Stimulated activated CD8-positive, alpha-beta memory T cell treated with anti-CD3 and anti-CD28 coated beads, Interleukin-15, amount 100 ng/mL, for 1 hour (primary cell): ENCODE measurements around the gene BOD1L2.

Source experiments
- DNase-seq: peaks from one replicate; pipeline ENCODE4 v3.0.0-alpha.2; 2020; ENCODE audit warnings: low read depth

Gene BOD1L2

GRCh38 chr18:57146956-57147636, at the start of gene BOD1L2:
Gene BOD1L2 (plus strand): TSS chr18:57147087. CDS start chr18:57147313, 226 bp downstream.
- no peak for DNase-seq

DNA sequence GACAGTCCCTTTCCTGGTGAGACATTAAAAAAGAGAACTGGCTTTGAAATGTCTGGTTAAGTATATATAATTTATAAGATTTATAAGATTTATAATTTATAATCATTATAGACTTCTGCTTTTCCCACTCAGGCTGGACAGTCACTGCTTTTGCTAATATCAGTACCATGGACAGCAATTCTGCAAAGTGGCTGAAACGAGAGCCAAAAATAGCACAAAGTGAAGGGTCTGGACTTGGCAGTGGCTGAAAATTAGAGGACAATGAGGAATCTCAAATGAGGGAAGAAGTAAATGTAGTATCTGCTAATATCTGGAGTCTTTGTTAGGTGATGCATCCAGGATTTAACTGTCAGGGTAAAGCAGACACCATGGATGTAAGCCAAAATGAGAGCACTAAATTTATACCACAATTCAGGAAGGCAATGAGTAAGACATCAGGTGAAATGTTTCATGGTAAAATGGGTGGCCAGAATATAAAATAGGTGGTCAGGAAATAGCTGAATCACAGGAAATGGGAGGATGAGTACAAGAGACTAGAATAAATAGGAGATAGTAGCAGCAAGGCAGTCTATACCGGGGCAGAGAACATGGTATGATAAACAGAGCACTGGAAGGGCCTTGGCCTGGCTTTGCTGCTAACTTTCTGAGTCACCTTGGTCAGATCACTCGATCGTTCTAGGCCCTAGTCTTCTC, 39.6 kb upstream of the BOD1L2 start:
- DNase-seq, result no peak

- DNase-seq, result no peak
Measured at GRCh38 chr18:57110290-57110689, 36.6 kb upstream of the BOD1L2 start.

DNA sequence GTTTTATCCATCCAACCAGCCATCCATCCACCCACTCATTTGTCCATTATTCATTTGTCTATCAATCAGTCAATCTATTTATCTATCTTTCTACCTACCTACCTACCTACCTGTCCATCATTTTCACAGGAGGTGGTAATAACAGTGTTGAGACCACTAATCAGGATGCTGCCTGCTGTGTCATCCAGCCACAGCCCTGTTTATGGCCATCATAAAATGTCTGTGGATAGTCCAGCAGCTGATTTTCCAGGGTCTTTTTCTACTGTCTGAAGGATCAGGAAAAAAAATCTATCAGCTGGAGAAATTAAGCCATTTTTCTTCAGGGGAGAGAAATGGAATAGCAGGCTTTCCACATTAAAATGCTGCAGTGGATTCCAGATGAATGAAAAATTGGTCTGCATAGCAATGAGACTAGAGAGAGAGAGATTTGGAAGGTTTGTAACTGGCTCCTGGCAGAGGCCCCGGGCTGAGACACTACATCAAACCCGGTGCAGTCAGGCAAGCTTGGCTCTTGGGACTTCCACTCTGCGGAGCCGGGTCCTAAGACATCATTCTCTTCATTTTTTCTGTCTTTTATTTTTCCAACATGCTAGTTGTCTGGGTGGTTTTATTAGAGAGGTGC, 33.0 kb upstream of the BOD1L2 start:
- DNase-seq, result no peak

DNA sequence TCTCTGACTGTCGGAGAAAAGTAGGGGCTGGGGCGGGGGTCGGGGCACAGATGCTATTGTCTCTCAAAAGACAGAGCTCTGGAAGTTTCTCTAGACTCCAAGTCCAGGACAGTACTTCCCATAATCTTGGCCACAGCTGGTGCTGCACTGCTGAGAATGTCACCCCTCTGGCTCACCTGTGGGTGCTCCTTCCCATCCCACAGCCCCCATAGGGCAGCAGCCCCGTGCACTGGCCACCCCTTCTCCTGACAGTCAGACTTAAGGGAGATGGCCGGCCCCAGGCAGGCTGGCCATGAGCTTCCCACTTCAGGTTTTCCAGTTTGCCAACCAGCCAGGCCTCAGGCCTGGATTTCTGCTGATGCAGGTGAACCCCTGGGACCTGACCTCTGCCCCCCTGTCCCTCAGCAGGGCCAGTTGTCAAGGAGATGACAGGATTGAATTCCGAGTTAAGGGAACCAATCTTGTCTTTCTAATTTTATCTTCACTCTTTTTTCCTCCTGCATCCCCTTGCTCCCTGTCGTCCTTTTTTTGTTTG, 30.2 kb upstream of the BOD1L2 start:
- no peak for DNase-seq

- DNase-seq, result no peak
Measured at GRCh38 chr18:57121542-57122112, 25.3 kb upstream of the BOD1L2 start.

- DNase-seq, result no peak
Measured at GRCh38 chr18:57122936-57123510, 23.9 kb upstream of the BOD1L2 start.

- DNase-seq, result no peak
Measured at GRCh38 chr18:57125627-57126026, 21.3 kb upstream of the BOD1L2 start.

- no peak for DNase-seq
Measured at GRCh38 chr18:57128220-57128932, 18.5 kb upstream of the BOD1L2 start.

DNA sequence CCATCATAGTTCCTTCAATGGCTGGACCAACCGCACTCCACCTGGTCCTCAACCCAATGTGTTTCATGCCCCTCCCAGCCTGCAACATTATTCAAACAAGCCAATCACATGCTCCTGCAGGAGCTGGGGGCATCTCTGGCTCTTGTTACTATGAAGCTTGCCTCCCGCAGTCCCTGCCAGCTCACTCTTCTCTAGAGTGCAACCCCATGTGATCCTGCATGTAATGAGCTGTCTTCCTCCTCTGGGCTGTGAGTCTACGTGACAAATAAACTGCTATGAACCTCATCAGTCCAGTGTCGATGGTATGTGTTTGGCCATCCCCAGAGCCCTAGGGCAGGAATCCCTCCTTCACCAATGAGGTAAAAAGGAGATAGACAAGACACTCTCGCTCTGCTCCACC, 15.8 kb upstream of the BOD1L2 start:
- DNase-seq, result no peak

DNA sequence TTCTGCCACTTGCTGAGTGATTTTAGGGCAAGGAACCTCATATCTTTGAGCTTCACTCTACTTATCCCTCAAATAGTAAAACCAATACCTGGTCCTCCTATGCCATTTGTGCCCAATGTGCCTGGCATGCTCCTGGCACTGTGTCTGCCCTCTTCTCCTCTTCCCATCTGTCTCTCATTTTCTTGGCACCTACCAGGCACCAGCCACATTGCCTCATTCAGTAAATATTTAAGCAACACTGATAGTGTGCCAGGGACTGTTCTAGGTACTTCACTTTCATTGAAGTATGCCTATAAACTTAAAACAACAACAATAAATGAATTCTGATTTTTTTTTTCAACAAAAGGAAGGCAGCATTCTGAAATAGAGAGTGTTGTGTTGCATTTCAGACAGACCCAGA, 15.1 kb upstream of the BOD1L2 start:
- no peak for DNase-seq

DNA sequence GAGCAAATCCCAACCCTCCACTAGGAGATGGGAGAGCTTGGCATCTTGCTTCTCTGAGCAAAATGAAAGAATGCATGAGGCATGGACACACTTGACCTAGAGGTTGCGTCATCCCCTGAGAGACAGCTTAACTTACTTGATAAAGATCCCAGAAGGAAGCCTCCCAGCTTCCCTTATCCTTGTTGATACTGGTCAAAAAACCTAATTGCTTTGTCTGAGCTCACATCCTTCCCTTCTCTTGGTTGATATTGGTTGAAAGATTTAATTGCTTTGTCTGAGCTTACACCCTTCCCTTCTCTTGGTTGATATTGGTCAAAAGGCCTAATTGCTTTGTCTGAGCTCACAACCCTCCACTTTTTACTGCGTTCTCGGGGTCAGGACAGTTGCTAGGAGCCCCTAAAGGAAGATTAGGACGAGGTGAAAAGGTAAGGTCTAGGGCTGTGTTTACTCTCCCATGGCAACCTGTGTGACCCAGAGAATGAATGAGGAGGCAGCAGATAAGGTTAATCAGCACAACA, 12.2 kb upstream of the BOD1L2 start:
- no peak for DNase-seq

DNA sequence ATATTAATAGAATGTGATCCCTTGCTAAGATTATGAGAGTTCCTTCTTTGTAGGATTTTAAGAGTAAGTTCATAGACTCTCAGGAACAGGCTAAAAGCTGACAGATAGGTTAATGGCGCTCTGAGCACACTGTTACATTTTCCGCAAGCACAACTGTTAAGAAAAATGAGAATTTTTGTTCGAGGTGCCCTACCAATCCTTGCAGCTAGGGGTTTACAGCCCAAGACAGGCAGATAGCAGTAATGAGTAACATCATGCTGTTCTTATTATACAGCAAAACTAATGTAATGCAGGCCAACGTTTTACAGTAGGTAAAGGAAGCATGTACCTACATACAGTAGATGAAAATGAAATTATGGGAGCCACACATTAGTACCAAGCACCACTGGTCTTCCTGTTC, 11.2 kb upstream of the BOD1L2 start:
- no peak for DNase-seq

GRCh38 chr18:57137847-57138246, 9.0 kb upstream of the BOD1L2 start:
- no peak for DNase-seq

GRCh38 chr18:57141208-57142129, 5.4 kb upstream of the BOD1L2 start:
- no peak for DNase-seq

DNA sequence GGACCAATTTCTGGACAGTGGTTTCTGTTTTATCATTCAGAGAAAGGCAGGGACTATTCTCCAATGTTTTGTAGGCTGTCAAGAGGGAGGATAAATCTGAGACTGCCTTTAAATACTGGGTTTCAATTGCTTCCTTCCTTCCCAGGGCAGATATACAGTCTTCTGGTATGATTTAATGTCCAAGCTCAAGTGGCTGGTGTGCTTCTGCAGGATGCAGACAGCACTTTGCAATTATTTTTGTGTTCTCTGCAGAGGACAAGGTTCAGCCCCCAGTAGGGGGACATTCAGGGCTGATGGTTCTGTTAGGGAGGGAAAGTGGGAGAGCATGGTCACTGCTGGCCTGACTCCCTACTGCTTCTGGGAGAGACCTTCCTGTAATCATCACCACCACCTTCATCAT, 4.6 kb upstream of the BOD1L2 start:
- DNase-seq, result no peak

DNA sequence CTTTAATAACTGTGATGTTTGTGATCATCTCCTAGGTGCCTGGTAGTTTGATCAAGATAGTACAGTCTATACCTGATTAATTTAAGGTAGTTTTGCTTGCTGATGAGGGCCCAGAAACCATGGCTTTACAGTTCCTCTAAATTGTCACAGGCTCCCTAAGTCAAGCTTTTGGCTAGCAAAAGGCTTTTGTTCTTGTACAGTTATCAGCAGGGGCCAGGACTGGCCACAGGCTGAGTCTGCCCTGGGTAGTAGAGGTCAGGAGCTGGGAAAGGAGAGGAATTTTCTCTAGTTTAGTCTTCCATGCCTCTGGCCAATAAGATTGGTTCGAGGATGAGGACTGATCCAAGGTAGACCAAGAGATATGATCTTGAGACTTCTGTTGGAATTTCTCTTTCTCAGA, 3.6 kb upstream of the BOD1L2 start:
- DNase-seq, result no peak

- no peak for DNase-seq
Measured at GRCh38 chr18:57148263-57148662, 1.4 kb downstream of the BOD1L2 start.

DNA sequence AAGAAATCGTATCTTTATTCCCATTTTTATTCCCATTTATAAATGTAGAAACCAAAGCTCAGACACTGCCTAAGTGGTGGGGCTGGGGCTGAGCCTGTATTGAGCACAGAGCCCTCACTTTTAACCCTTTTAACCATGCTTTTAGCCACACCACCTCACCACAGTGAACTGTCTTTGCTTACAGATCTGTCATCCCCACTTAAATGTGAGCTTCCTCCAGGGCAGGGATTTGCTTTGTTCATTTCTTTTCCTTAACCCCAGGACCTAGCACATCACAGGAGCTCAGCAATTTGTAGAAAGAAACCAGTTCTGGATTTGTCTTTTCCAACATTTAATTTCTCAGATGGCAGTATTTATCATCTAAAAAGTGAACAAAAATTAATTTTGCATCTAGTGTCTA, 2.2 kb downstream of the BOD1L2 start:
- no peak for DNase-seq

- no peak for DNase-seq
Measured at GRCh38 chr18:57149531-57149930, 2.6 kb downstream of the BOD1L2 start.
